Right lung (tissue), 5 donors: ENCODE results near the gene WNK2. TPM values are rescaled to one million over a fixed set of nuclear protein-coding genes. Genes with fewer than 3 reads are reported as not detected.
"Not testable (repeated sequence)": the region's sequence is repeated elsewhere in the genome, so short reads cannot be mapped to it uniquely, and the experiment has no call there.

ENCODE experiments used
- DNase-seq, 2 donors: peaks; one replicate each; pipeline ENCODE4 v3.0.0-alpha.2; 2013
- polyA plus RNA-seq, 5 donors: library from polyadenylated mRNA; unstranded; fragments of 120-200 nt; gene quantifications; one replicate each; pipeline versions ENCODE4 v1.2.1 to v1.2.3, GENCODE V29; 2013; ENCODE audit warnings: inconsistent platforms in 1 of 5, low replicate concordance in 1 of 5; ENCODE audit not compliant: insufficient read length in 5 of 5, insufficient read depth in 1 of 5

Gene WNK2
- polyA plus RNA-seq, 5 donors: 4.2 to 8.0 (median 6.8) TPM

GRCh38 chr9:93306081-93306480 is 122.1 kb downstream of the WNK2 start:
- no peak for DNase-seq

GRCh38 chr9:93306579-93307091 is 122.7 kb downstream of the WNK2 start:
- no peak for DNase-seq

GRCh38 chr9:93307468-93308157 is 123.7 kb downstream of the WNK2 start:
- no peak for DNase-seq

DNA sequence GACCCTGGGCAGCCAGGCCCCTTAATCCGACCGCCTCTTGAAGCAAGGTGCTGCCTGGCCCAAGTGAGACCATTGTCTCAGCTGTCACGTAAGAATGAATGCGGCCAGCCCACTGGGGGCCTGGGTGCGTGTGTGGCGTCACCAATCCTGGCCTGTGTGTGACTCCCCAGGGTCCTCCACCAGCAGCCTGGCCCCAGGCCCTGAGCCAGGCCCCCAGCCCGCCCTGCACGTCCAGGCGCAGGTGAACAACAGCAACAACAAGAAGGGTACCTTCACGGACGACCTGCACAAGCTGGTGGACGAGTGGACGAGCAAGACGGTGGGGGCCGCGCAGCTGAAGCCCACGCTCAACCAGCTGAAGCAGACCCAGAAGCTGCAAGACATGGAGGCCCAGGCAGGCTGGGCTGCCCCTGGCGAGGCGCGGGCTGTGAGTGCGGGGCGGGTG is 124.2 kb downstream of the WNK2 start:
- DNase-seq: no peak

DNA sequence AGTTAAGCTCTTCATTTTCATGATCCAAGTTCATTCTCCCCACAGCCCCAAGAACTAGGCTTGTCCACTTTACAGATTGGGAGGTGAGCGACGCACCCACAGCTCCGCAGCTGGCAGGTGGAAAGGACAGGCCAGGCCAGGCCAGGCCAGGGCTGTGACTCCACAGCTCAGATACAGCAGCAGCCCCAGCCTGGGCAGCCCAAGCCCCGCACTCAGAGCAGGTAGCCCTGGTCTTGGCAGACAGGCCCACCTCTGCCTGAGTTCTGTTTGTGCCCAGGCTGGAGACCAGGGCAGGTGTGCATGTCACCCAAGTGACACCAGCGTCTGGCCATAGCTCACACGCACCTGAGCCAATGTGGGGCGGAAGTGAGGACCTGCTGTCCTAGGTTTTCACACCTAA is 124.7 kb downstream of the WNK2 start:
- DNase-seq: no peak

DNA sequence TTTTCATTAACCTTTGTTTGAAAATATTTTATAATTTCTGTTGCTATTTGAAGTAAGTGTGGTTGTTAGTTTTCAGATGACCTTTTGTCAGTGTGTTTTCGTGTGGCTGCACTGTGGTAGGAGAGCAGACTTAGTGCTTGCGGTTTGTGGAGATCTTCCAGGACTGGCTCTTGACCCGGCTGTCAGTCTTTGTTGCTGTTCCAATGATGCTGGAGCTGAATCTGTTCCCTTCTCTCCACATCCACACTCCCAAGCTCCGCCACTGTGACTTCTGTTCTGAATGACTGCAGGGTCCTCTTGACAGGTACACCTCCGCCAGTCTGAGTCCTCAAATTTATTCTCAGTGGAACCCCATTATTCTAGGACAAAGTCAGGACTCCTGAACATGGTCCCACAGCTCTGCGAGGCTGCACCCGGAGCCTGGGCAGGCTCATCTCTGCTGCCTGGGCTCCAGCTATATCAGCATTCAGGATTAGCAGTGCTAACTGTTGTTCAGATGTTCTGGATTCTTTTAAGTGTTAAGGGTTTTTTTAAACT is 126.0 kb downstream of the WNK2 start:
- DNase-seq: no peak

DNA sequence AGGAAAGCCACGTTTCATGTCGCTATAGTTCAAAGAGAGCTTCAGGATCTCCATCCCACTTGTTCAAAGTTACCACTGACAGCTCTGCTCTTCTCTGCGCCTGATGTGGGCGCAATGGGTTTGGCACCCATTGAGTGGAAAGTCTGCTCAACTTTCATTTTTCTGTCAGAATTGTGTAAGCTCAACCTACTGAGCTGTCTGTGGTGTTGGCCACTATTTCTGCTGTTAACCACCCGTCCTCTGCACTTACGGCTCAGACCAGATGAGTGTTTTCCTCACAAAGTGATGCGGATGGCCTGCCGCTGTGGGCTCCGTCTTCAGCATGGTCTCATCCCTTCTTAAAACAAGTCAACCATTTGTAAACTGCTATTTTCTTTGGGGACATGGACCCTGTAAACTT is 131.2 kb downstream of the WNK2 start:
- no peak for DNase-seq

DNA sequence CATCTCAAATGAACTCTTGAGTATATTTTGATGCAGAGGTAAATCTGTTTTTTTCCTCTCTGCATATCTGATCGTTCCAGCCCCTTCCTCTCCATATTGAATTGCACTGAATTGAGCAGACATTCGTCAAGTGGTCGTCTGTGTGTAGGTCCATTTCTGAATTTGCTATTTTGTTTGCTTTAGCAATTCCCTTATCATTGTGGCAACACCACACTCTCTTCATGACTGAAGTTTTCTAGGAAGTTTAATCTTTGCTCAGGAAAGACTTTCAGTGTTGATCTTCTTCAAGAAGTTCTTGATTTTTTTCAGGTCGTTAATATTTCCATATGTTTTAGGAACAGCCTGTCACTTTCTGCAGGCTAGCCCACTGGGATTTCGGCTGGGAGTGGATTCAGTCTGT is 132.0 kb downstream of the WNK2 start:
- DNase-seq: no peak

DNA sequence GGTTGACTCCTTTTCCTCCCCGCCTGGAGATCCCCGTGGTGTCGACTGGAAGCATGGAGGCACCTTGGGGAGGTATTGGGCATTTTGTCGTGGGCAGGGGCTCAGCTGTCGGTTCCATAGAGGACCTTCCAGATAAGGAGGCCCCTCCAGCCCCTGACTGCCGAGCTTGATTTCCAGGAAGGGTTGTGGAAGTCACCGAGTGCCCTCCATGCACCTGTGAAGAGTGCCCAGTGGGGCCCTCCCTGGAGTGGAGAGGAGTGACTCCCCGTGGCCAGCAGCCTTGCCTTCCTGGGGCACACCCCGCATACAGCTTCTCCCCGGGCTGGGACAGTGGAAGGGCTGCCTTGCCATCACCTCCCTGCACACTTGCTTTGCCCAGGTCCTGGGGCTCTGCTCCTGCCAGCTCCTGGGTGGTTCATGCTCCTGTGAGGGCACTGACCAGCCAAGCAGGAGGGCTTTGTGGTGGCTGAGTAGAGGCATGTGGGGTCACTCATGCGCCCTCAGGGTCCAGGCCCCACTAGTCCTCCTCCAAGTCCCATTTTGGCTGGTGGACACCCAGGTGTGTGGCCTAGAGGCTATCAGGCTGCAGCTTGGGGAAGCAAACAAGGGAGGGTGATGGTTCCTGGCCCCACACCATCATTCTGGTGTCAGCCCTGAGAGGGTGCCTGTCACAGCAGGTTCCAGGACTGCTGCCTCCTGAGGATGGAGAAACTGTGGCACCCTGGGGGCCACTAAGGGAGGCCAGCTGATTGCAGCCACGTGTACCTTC is 133.0 kb downstream of the WNK2 start:
- no peak for DNase-seq

DNA sequence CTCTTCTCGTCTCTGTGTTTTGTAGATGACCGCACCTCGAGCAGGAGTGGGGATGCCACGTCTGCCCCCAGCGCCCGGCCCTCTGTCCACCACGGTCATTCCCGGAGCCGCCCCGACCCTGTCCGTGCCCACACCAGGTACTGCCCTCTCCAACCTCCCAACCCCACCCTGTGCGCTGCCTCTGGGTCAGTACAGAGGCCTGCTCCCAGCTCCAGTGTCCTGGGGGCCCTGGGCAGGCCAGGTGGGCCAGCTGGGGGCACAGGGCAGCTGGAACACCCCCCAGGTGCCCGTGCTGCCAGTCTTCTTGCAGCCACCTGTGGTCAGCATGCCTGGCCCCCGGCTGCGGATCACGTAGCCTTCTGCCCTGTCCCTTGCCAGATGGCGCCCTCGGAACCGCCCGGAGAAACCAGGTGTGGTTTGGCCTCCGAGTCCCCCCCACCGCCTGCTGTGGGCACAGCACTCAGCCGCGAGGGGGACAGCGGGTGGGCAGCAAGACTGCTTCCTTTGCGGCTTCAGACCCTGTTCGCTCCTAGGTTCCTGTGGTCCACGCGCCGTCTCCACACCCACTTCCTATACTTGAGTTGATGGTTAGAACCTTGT is 133.7 kb downstream of the WNK2 start:
- DNase-seq: no peak

DNA sequence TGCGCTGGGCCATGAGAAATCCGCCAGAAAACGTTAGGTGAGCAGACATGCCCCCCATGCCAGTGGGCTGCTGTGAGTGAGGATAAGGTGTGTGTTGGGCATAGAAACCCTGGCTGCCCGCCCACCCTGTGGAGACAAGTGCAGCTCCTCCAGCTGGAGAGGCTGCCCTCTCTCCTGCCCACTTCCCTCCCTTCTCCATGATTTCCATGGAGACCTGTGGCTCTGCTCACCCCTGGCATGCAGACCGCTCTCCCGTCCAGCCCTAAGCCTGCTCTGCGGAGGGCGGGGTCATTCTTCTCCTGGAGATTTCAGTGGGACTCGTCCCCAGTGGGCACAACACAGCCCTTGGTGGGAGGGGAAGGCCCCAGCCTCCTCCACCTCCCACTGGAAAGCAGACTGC is 134.5 kb downstream of the WNK2 start:
- no peak for DNase-seq

GRCh38 chr9:93319301-93319991 is 135.5 kb downstream of the WNK2 start:
- DNase-seq: no peak

DNA sequence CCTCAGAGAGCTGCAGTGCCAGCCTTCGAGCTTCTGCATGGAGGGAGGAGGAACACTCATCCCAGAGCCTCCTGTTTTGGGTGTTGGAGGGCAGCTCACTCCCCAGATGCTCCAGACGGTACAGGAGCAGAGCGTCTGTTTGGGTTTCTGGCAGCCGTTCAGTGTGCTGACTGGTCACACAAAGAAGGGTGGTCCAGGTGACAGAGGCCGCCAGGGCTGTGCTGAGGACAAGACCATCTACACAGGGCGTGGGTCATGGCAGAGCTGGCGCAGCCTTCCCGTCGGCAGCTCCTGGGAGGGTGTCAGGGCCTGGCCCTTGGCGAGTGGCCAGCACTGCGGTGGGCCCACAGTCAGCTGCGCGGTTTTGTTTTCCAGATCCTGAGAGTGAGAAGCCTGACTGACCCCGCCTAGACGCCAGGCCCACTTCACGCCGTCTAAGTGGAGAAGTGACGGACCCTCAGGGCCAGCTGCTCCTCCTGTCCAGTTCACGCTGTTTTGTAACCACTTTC is 136.1 kb downstream of the WNK2 start:
- no peak for DNase-seq

- no peak for DNase-seq
Observed at GRCh38 chr9:93320591-93321219, 136.8 kb downstream of the WNK2 start.

DNA sequence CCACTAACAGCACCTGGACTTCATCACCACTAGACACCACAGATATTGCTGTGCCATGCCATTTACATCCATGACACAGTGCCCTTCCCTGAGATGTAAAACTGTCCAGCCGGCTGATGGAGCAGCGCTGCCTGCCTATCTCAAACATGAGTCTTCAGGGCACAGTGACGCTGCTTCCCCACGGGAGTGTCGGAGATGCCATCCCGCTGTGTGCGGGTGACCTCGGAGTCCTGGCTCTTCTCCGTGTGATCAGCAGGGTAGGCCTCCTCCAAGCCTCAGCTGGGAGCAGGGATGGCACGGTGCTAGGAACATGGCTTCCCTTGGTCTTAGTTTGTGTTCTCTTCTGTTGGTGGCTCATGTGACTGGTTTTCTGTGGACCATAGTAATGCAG is 137.3 kb downstream of the WNK2 start:
- DNase-seq: no peak

GRCh38 chr9:93323446-93323954 is 139.6 kb downstream of the WNK2 start:
- not testable (repeated sequence) for DNase-seq

DNA sequence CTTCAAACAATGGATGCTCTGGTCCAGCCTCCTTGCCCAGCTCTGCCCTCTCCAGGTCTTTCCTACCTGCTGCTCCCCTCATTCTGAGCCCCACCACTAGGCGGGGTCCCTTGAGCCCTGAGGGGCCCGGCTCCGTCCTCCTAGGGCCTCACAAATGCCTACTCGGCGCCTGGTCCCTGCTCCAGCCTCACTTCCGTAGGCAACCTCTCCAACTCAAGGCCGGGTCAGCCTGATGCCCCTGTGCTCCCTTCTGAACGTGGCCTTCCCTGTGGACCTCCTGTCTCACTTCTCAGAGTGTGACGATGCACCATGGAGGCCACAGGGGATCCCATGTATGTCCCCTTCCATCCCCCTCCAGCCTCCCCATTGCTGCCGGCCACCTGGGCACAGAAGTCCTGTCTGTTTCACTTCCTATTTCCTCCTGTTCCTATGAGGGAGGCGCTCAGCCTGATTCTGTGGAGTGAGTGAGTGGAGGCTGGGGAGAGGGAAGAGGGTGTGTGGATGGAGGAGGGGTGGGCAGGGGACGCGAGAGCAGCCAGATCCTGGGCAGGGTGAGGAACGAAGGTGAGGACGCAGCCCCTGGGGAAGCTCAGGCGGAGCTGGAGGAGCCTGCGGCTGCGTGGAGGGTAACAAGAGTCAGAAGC is 140.4 kb downstream of the WNK2 start:
- no peak for DNase-seq

GRCh38 chr9:93325307-93326035 is 141.5 kb downstream of the WNK2 start:
- DNase-seq: no peak

GRCh38 chr9:93326056-93326455 is 142.1 kb downstream of the WNK2 start:
- DNase-seq: no peak

DNA sequence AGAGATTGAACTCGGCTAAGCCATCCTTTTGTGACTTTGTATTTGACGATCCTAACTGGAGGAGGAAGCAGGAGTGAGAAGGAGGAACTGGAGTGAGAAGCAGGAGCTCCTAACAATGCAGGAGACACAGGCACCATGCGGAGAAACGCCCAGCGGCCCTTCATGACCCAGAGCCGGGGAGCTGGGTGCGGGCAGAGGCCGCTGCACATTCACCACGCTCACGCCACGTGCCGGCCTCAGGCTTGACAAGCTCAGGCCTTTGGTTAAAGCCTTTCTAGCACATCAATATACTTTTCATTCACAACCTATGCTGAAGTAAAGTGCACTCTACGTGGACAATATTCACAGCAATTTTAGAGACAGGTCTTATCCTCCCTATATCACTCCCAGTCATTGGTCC is 142.7 kb downstream of the WNK2 start:
- DNase-seq: no peak
